ENCODE measurements around the gene AP3S2.
A peak's percentile ranks its signal among the peaks of the same experiment; 100 is the strongest.

AP3S2 gene

DNA sequence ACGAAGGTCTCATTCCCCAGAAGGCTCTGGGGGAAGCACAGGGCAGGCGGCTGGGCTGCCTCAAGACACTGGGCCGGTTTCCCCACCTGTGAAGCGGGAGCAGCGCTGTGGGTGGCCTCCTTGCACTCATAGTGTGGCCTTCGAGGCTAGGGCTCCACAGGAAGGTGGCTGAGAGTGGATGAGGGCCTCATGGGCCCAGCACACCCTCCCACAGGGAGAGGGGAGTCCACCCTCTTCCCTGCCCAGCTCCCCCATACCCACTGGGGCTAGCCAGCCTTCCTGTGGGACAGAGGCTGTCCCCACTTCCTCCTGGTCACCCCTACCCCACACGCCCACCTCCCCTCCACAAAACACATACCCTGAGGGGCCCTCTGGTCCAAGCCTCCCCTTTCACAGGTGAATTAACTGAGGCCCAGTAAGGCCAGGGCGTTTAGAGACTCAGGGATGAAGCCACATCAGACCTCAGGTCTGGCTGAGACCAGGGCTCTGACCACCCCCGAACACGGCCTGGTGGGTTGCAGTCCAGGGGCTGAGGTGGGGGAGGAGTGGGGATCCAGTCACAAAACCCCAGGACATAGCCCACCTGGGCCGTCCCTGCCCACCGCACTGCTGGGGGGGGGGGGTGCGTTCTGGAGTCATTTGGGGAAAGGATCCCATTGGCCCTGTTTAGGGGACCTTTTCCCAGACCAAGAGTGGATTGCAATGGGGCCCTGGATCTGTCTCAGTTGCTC is 80.2 kb downstream of the AP3S2 start:
- Mint-ChIP-seq H3K4me1 (ENCODE audit: low read depth) (peaks cover 7% of the 10 kb centered on the region), H3K36me3 (ENCODE audit: low read depth) (peaks cover 6% of the 10 kb centered on the region), H3K4me3 (peak overlapping the region; percentile 58), H3K27me3 (ENCODE audit: low read depth) (peaks cover 45% of the 10 kb centered on the region), H3K9me3 (peaks cover 8% of the 10 kb centered on the region), H3K27ac (no peak overlapping the region)

- Mint-ChIP-seq H3K4me3 (no peak overlapping the region), H3K27me3 (ENCODE audit: low read depth) (peaks cover 39% of the 10 kb centered on the region), H3K27ac (no peak overlapping the region)
These were observed 80.9 kb downstream of the AP3S2 start for GRCh38 chr15:89812847-89813320.

DNA sequence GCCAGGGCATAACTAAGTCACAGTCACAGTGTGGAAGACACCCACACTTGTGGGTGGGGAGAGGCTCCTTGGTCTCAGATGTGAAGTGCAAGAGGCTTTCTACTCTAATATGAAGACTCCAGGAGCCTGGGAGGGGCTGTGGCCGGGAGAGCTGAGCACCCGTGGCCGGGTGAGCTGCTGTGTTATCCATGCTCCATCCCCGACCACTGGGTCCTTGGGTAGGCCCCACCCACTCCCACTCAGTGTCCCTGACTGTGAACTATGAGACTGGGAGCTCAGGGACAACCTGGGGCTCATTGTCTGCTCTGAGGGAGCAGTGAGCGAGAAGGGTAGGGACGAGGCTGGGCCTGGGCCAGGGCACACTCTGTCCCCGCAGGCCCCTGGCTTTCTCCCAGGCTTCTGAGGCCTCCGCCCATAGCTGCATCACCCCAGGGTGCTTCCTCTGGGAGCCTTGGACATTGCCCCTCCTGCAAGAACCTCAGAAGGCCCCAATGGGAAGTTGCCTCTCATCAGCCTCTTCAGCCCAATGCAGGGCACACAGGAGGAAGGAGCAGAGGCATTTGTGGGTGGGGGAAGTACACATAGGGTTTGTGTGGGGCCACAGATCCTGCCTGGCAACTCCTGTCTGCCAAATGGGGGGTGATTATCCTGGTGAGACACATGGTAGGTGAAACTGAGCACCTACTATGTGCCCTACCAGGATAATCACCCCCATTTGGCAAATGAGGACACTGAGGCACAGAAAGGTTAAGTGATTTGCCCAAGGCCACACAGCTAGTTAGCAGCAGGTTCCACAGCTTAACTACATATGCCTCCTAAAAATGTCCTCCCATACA is 81.6 kb downstream of the AP3S2 start:
- Mint-ChIP-seq H3K4me1 (ENCODE audit: low read depth) (peaks cover 7% of the 10 kb centered on the region), H3K9me3 (peaks cover 8% of the 10 kb centered on the region), H3K27ac (no peak overlapping the region), H3K4me3 (no peak overlapping the region), H3K36me3 (ENCODE audit: low read depth) (peaks cover 6% of the 10 kb centered on the region), H3K27me3 (ENCODE audit: low read depth) (peaks cover 34% of the 10 kb centered on the region)

More at GRCh38 chr15:89812847-89813320, 80.9 kb downstream of the AP3S2 start:
- Mint-ChIP-seq H3K4me1 (ENCODE audit: low read depth) (peaks cover 7% of the 10 kb centered on the region), H3K9me3 (peaks cover 8% of the 10 kb centered on the region), H3K36me3 (ENCODE audit: low read depth) (peaks cover 6% of the 10 kb centered on the region)

DNA sequence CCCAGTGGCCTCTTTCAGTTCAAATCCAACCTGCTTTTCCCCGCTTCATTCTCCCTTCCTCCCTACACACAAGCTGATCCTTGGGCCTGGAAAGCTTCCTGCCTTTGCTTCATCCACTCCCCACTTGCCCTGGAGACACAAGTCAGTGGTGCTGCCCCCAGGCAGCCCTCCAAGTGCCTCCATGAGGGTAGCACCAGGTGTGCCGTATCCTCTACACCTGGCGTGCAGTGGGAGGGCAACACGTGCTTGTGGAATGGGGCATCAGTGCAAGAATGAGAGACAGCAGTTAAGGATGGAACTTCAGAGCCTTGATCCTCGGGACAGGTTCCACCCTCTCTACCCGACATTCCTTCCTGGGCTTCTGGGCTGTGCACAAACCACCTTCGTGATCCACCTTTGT is 83.0 kb downstream of the AP3S2 start:
- Mint-ChIP-seq H3K27me3 (ENCODE audit: low read depth) (peaks cover 23% of the 10 kb centered on the region), H3K4me3 (no peak overlapping the region), H3K27ac (no peak overlapping the region), H3K36me3 (ENCODE audit: low read depth) (peaks cover under 1% of the 10 kb centered on the region), H3K9me3 (peaks cover 3% of the 10 kb centered on the region), H3K4me1 (ENCODE audit: low read depth) (peaks cover 7% of the 10 kb centered on the region)

DNA sequence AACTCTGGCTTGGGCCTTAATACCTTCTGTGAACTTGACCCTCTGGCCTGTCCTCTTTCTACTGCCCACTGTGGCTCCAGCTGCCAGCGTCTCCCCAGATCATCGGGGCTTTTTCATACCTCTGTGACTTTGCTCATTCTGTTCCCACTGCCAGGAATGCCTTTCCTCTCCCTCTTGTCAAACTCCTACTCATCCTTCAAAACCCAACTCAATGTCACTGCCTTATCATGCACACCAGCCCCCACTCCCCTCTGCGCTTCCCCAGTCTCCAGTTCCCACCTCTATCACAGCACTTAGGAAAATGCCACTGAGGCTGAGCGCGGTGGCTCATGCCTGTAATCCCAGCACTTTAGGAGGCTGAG is 84.0 kb downstream of the AP3S2 start:
- H3K4me3 Mint-ChIP-seq = no peak overlapping the region
- H3K9me3 Mint-ChIP-seq = no peaks in the 10 kb centered on the region
- H3K27ac Mint-ChIP-seq = no peak overlapping the region
- peaks cover 13% of the 10 kb centered on the region for H3K27me3 Mint-ChIP-seq (ENCODE audit: low read depth)
- H3K4me1 Mint-ChIP-seq (ENCODE audit: low read depth) = peaks cover 3% of the 10 kb centered on the region
- no peaks in the 10 kb centered on the region for H3K36me3 Mint-ChIP-seq (ENCODE audit: low read depth)

DNA sequence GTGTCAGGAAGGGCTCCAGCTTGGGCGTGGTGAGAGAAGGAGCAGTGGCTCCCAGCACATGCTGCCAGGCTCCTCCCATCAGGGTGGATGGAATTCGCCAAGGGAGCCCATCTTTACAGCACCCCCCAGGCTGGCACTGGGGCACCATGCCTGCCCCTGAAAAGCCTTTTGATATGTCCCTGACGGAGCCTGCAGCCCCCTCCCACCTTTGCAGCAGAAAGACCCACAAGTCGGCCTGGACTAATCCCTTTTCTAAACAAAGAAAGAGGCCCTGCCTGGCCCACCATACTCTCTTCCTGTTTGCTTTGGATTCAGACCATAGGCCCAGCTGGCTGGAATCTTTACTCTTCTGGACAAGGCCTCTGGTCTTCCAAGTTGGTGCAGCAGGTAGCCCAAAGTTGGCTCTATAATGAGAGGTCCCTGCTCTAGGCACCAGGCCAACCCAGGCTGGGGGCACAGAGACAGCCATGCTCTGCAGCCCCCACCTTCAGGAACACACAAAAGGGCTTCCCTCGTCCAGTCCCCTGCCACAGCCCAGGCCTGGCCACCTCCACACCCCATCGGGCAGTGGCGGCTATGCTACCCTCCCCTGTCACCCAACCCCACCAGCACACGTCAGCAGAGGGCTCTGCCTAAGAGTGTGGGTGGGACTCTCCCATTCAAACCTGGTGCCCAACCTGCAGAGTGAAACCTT is 84.6 kb downstream of the AP3S2 start:
- H3K4me1 Mint-ChIP-seq (ENCODE audit: low read depth) = peaks cover 3% of the 10 kb centered on the region
- H3K27me3 Mint-ChIP-seq (ENCODE audit: low read depth) = peaks cover 13% of the 10 kb centered on the region

DNA sequence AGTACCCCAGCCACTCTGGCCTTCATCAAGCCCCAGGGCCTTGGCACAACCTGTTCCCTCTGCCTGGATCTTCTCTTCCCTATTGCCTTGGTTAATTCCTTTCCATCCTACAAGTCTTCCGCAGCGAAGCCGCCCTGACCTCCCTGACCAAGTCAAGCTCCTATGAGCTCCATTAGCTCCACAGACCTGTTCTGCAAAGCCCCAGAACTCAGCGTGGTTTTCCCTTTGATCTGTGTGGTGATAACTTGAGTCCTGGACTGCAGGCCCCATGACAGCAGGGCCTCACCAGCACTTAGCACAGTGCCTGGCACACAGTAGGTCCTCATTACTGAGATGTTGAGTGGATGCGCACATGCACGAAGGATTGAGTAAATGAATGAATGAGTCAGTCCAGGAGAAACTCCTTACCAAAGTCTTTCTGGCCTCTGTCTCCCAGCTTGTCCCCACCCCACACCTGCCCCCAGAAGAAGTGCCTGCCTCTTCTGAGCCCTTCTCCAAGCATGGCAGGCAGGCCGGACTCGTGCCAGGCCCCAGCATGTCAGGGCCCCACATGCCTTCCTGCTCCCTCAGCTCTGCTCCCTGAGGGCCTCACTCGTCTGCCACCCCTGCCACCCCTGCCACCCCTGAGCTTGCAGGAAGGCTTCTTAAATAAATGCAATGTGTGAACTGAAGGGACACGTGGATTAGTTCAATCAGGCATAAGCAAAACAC is 85.5 kb downstream of the AP3S2 start:
- no peak overlapping the region for H3K4me3 Mint-ChIP-seq
- H3K27ac Mint-ChIP-seq = no peak overlapping the region
- no peaks in the 10 kb centered on the region for H3K4me1 Mint-ChIP-seq (ENCODE audit: low read depth)
- no peaks in the 10 kb centered on the region for H3K9me3 Mint-ChIP-seq
- peaks cover 9% of the 10 kb centered on the region for H3K27me3 Mint-ChIP-seq (ENCODE audit: low read depth)
- H3K36me3 Mint-ChIP-seq (ENCODE audit: low read depth) = no peaks in the 10 kb centered on the region

More for the DNA sequence above, 84.6 kb downstream of the AP3S2 start:
- no peak overlapping the region for H3K27ac Mint-ChIP-seq
- H3K9me3 Mint-ChIP-seq = no peaks in the 10 kb centered on the region
- H3K36me3 Mint-ChIP-seq (ENCODE audit: low read depth) = no peaks in the 10 kb centered on the region
- no peak overlapping the region for H3K4me3 Mint-ChIP-seq

DNA sequence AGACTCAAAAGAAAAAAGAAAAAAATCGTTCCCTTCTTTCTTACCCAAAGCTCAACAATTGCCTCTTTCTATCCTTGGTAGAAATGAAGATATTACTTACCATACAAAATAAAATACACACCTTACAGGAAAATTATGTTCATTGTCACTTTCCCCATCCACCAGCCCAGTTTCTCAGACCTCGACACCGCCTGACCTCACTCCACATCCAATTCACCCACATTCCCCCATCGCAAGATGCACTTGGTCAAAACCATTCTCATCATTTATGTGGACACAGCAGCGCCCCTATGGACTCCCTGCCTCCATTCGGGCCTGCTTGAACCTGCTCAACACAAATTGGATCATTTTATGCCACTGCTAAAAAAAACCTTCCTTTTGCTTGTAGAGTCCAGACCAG is 86.1 kb downstream of the AP3S2 start:
- Mint-ChIP-seq H3K4me3 (no peak overlapping the region), H3K27me3 (ENCODE audit: low read depth) (peaks cover 3% of the 10 kb centered on the region), H3K27ac (no peak overlapping the region), H3K4me1 (ENCODE audit: low read depth) (no peaks in the 10 kb centered on the region), H3K36me3 (ENCODE audit: low read depth) (no peaks in the 10 kb centered on the region), H3K9me3 (no peaks in the 10 kb centered on the region)

- H3K27ac Mint-ChIP-seq = no peak overlapping the region
- no peaks in the 10 kb centered on the region for H3K27me3 Mint-ChIP-seq (ENCODE audit: low read depth)
- peaks cover 2% of the 10 kb centered on the region for H3K4me1 Mint-ChIP-seq (ENCODE audit: low read depth)
- no peaks in the 10 kb centered on the region for H3K9me3 Mint-ChIP-seq
- no peak overlapping the region for H3K4me3 Mint-ChIP-seq
- H3K36me3 Mint-ChIP-seq (ENCODE audit: low read depth) = no peaks in the 10 kb centered on the region
These were observed 86.9 kb downstream of the AP3S2 start for GRCh38 chr15:89806559-89807550.

- Mint-ChIP-seq H3K27me3 (ENCODE audit: low read depth) (no peaks in the 10 kb centered on the region), H3K36me3 (ENCODE audit: low read depth) (no peaks in the 10 kb centered on the region), H3K4me1 (ENCODE audit: low read depth) (peaks cover 2% of the 10 kb centered on the region), H3K27ac (no peak overlapping the region), H3K4me3 (no peak overlapping the region), H3K9me3 (no peaks in the 10 kb centered on the region)
These were observed 87.6 kb downstream of the AP3S2 start for GRCh38 chr15:89806210-89806558.

GRCh38 chr15:89805241-89806209 is 88.3 kb downstream of the AP3S2 start:
- H3K4me1 Mint-ChIP-seq (ENCODE audit: low read depth) = peaks cover 2% of the 10 kb centered on the region

GRCh38 chr15:89803941-89804800 is 89.6 kb downstream of the AP3S2 start:
- Mint-ChIP-seq H3K4me1 (ENCODE audit: low read depth) (peaks cover 2% of the 10 kb centered on the region), H3K27ac (no peak overlapping the region), H3K4me3 (no peak overlapping the region), H3K36me3 (ENCODE audit: low read depth) (no peaks in the 10 kb centered on the region), H3K9me3 (no peaks in the 10 kb centered on the region), H3K27me3 (ENCODE audit: low read depth) (no peaks in the 10 kb centered on the region)

More at GRCh38 chr15:89805241-89806209, 88.3 kb downstream of the AP3S2 start:
- no peaks in the 10 kb centered on the region for H3K9me3 Mint-ChIP-seq
- H3K27me3 Mint-ChIP-seq (ENCODE audit: low read depth) = no peaks in the 10 kb centered on the region
- no peak overlapping the region for H3K27ac Mint-ChIP-seq
- no peak overlapping the region for H3K4me3 Mint-ChIP-seq
- no peaks in the 10 kb centered on the region for H3K36me3 Mint-ChIP-seq (ENCODE audit: low read depth)
